Myocyte (in vitro differentiated cells): Measurements from ENCODE around the gene INTS11. TPM values are rescaled to one million over a fixed set of nuclear protein-coding genes. Genes with fewer than 3 reads are reported as not detected.

ENCODE experiments used
- DNase-seq: peaks from one replicate; pipeline ENCODE4 v3.0.0-alpha.2; 2012; ENCODE audit warnings: low read depth
- total RNA-seq: library from RNA; depleted of rRNA; stranded (reverse); fragments of >200 nt; gene quantifications from 2 replicates; pipeline ENCODE4 v1.2.3, GENCODE V29; 2014

Gene INTS11
- total RNA-seq, 1 donor from 2014 or later = 74.5 TPM

- no peak for DNase-seq
Measured at GRCh38 chr1:1314678-1315335, 9.7 kb downstream of the INTS11 start.

- DNase-seq = no peak
Measured at GRCh38 chr1:1314237-1314586, 10.2 kb downstream of the INTS11 start.

- DNase-seq = no peak
Measured at GRCh38 chr1:1313500-1314236, 10.8 kb downstream of the INTS11 start.

- no peak for DNase-seq
Measured at GRCh38 chr1:1312450-1313314, 11.8 kb downstream of the INTS11 start.

GRCh38 chr1:1311107-1312104 is 13.1 kb downstream of the INTS11 start:
- no peak for DNase-seq

- DNase-seq = no peak
Measured at GRCh38 chr1:1310476-1311053, 13.9 kb downstream of the INTS11 start.

GRCh38 chr1:1310109-1310385 is 14.4 kb downstream of the INTS11 start:
- no peak for DNase-seq

- DNase-seq = no peak
Measured at GRCh38 chr1:1309251-1310108, 15.0 kb downstream of the INTS11 start.

GRCh38 chr1:1308756-1309250 is 15.7 kb downstream of the INTS11 start:
- no peak for DNase-seq

GRCh38 chr1:1307923-1308755 is 16.3 kb downstream of the INTS11 start, which contains the start of the genes ACAP3 and PUSL1:
Gene ACAP3, minus strand, starts transcription at chr1:1307930. Its CDS starts 115 bp downstream, at chr1:1307815.
Gene PUSL1, plus strand, starts transcription at chr1:1308597. Its CDS starts 47 bp downstream, at chr1:1308644.
- DNase-seq = peak; percentile 90

- DNase-seq = peak; percentile 35
Measured at GRCh38 chr1:1307261-1307922, 17.1 kb downstream of the INTS11 start.

- no peak for DNase-seq
Measured at GRCh38 chr1:1306661-1307260, 17.7 kb downstream of the INTS11 start.

GRCh38 chr1:1306070-1306660 is 18.3 kb downstream of the INTS11 start:
- DNase-seq = peak; percentile 51

- peak; percentile 77 for DNase-seq
Measured at GRCh38 chr1:1305300-1306069, 19.0 kb downstream of the INTS11 start.

- peak; percentile 86 for DNase-seq
Measured at GRCh38 chr1:1304331-1305299, 19.8 kb downstream of the INTS11 start.
